ENCODE measurements around the gene BRCA2. TPM values are rescaled to one million over a fixed set of nuclear protein-coding genes. Genes with fewer than 3 reads are reported as not detected.

Gene BRCA2
- total RNA-seq, 1 experiment from 2014 or later: 21.6 TPM

DNA sequence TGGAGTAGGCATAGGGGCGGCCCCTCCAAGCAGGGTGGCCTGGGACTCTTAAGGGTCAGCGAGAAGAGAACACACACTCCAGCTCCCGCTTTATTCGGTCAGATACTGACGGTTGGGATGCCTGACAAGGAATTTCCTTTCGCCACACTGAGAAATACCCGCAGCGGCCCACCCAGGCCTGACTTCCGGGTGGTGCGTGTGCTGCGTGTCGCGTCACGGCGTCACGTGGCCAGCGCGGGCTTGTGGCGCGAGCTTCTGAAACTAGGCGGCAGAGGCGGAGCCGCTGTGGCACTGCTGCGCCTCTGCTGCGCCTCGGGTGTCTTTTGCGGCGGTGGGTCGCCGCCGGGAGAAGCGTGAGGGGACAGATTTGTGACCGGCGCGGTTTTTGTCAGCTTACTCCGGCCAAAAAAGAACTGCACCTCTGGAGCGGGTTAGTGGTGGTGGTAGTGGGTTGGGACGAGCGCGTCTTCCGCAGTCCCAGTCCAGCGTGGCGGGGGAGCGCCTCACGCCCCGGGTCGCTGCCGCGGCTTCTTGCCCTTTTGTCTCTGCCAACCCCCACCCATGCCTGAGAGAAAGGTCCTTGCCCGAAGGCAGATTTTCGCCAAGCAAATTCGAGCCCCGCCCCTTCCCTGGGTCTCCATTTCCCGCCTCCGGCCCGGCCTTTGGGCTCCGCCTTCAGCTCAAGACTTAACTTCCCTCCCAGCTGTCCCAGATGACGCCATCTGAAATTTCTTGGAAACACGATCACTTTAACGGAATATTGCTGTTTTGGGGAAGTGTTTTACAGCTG lies at the start of gene BRCA2, which contains the start of gene ZAR1L (continued):
- TF ChIP-seq, protein P1, sequence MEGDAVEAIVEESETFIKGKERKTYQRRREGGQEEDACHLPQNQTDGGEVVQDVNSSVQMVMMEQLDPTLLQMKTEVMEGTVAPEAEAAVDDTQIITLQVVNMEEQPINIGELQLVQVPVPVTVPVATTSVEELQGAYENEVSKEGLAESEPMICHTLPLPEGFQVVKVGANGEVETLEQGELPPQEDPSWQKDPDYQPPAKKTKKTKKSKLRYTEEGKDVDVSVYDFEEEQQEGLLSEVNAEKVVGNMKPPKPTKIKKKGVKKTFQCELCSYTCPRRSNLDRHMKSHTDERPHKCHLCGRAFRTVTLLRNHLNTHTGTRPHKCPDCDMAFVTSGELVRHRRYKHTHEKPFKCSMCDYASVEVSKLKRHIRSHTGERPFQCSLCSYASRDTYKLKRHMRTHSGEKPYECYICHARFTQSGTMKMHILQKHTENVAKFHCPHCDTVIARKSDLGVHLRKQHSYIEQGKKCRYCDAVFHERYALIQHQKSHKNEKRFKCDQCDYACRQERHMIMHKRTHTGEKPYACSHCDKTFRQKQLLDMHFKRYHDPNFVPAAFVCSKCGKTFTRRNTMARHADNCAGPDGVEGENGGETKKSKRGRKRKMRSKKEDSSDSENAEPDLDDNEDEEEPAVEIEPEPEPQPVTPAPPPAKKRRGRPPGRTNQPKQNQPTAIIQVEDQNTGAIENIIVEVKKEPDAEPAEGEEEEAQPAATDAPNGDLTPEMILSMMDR (IDR thresholded peaks at IDR 0.05): no peak
- TF ChIP-seq ZNF423 (CRISPR knock-in tag; IDR thresholded peaks at IDR 0.05): no peak
- no peak for TF ChIP-seq CREB1 (CRISPR knock-in tag; IDR thresholded peaks at IDR 0.05)
- no peak for TF ChIP-seq ZNF263 (CRISPR knock-in tag; IDR thresholded peaks at IDR 0.05; ENCODE audit: low read depth)
- TF ChIP-seq ESRRA (CRISPR knock-in tag; IDR thresholded peaks at IDR 0.05; ENCODE audit: borderline replicate concordance): 0 out of 2 replicates have a peak, but pooled peaks have one; percentile 23
- TF ChIP-seq RELA (CRISPR knock-in tag; IDR thresholded peaks at IDR 0.05; ENCODE audit: borderline replicate concordance): no peak
- no peak for TF ChIP-seq SOX15 (CRISPR knock-in tag; IDR thresholded peaks at IDR 0.05)
- no peak for TF ChIP-seq ZNF121 (CRISPR knock-in tag; IDR thresholded peaks at IDR 0.05)
- no peak for TF ChIP-seq KAT7 (CRISPR knock-in tag; IDR thresholded peaks at IDR 0.05; ENCODE audit: borderline replicate concordance)
- TF ChIP-seq CREM (CRISPR knock-in tag; IDR thresholded peaks at IDR 0.05): peak; percentile 85; the same call in 1 of the 2 replicates
- no peak for TF ChIP-seq SMAD3 (CRISPR knock-in tag; IDR thresholded peaks at IDR 0.05; ENCODE audit: borderline replicate concordance)
- TF ChIP-seq ZNF138 (CRISPR knock-in tag; conservative IDR thresholded peaks at IDR 0.05): 0 out of 2 replicates have a peak, but pooled peaks have one; percentile 40
- TF ChIP-seq GTF2I (CRISPR knock-in tag; conservative IDR thresholded peaks at IDR 0.05): no peak
- no peak for TF ChIP-seq ZNF317 (CRISPR knock-in tag; IDR thresholded peaks at IDR 0.05; ENCODE audit: borderline replicate concordance, low read depth)
- TF ChIP-seq NFATC4 (CRISPR knock-in tag; IDR thresholded peaks at IDR 0.05): no peak
- TF ChIP-seq, protein P2, sequence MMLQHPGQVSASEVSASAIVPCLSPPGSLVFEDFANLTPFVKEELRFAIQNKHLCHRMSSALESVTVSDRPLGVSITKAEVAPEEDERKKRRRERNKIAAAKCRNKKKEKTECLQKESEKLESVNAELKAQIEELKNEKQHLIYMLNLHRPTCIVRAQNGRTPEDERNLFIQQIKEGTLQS (CRISPR knock-in tag; conservative IDR thresholded peaks at IDR 0.05): no peak
- TF ChIP-seq, protein P3, sequence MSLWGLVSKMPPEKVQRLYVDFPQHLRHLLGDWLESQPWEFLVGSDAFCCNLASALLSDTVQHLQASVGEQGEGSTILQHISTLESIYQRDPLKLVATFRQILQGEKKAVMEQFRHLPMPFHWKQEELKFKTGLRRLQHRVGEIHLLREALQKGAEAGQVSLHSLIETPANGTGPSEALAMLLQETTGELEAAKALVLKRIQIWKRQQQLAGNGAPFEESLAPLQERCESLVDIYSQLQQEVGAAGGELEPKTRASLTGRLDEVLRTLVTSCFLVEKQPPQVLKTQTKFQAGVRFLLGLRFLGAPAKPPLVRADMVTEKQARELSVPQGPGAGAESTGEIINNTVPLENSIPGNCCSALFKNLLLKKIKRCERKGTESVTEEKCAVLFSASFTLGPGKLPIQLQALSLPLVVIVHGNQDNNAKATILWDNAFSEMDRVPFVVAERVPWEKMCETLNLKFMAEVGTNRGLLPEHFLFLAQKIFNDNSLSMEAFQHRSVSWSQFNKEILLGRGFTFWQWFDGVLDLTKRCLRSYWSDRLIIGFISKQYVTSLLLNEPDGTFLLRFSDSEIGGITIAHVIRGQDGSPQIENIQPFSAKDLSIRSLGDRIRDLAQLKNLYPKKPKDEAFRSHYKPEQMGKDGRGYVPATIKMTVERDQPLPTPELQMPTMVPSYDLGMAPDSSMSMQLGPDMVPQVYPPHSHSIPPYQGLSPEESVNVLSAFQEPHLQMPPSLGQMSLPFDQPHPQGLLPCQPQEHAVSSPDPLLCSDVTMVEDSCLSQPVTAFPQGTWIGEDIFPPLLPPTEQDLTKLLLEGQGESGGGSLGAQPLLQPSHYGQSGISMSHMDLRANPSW (CRISPR knock-in tag; conservative IDR thresholded peaks at IDR 0.05; ENCODE audit: low read depth): no peak
- TF ChIP-seq, protein P4, sequence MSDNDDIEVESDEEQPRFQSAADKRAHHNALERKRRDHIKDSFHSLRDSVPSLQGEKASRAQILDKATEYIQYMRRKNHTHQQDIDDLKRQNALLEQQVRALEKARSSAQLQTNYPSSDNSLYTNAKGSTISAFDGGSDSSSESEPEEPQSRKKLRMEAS (CRISPR knock-in tag; IDR thresholded peaks at IDR 0.05): peak; percentile 87
- TF ChIP-seq, protein P5, sequence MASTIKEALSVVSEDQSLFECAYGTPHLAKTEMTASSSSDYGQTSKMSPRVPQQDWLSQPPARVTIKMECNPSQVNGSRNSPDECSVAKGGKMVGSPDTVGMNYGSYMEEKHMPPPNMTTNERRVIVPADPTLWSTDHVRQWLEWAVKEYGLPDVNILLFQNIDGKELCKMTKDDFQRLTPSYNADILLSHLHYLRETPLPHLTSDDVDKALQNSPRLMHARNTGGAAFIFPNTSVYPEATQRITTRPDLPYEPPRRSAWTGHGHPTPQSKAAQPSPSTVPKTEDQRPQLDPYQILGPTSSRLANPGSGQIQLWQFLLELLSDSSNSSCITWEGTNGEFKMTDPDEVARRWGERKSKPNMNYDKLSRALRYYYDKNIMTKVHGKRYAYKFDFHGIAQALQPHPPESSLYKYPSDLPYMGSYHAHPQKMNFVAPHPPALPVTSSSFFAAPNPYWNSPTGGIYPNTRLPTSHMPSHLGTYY (CRISPR knock-in tag; IDR thresholded peaks at IDR 0.05): no peak
- TF ChIP-seq, protein P6, sequence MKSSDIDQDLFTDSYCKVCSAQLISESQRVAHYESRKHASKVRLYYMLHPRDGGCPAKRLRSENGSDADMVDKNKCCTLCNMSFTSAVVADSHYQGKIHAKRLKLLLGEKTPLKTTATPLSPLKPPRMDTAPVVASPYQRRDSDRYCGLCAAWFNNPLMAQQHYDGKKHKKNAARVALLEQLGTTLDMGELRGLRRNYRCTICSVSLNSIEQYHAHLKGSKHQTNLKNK (CRISPR knock-in tag; IDR thresholded peaks at IDR 0.05): no peak
- TF ChIP-seq SP1 (CRISPR knock-in tag; conservative IDR thresholded peaks at IDR 0.05): peak; percentile 50
- TF ChIP-seq GRHL2 (CRISPR knock-in tag; IDR thresholded peaks at IDR 0.05; ENCODE audit: insufficient replicate concordance, severe bottlenecking): no peak
- TF ChIP-seq FOXP1 (CRISPR knock-in tag; IDR thresholded peaks at IDR 0.05; ENCODE audit: borderline replicate concordance): no peak; the same call in none of the 2 replicates
- TF ChIP-seq, protein P7, sequence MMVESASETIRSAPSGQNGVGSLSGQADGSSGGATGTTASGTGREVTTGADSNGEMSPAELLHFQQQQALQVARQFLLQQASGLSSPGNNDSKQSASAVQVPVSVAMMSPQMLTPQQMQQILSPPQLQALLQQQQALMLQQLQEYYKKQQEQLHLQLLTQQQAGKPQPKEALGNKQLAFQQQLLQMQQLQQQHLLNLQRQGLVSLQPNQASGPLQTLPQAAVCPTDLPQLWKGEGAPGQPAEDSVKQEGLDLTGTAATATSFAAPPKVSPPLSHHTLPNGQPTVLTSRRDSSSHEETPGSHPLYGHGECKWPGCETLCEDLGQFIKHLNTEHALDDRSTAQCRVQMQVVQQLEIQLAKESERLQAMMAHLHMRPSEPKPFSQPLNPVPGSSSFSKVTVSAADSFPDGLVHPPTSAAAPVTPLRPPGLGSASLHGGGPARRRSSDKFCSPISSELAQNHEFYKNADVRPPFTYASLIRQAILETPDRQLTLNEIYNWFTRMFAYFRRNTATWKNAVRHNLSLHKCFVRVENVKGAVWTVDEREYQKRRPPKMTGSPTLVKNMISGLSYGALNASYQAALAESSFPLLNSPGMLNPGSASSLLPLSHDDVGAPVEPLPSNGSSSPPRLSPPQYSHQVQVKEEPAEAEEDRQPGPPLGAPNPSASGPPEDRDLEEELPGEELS (CRISPR knock-in tag; IDR thresholded peaks at IDR 0.05): peak; percentile 52; the same call in 1 of the 2 replicates
- TF ChIP-seq, protein P8, sequence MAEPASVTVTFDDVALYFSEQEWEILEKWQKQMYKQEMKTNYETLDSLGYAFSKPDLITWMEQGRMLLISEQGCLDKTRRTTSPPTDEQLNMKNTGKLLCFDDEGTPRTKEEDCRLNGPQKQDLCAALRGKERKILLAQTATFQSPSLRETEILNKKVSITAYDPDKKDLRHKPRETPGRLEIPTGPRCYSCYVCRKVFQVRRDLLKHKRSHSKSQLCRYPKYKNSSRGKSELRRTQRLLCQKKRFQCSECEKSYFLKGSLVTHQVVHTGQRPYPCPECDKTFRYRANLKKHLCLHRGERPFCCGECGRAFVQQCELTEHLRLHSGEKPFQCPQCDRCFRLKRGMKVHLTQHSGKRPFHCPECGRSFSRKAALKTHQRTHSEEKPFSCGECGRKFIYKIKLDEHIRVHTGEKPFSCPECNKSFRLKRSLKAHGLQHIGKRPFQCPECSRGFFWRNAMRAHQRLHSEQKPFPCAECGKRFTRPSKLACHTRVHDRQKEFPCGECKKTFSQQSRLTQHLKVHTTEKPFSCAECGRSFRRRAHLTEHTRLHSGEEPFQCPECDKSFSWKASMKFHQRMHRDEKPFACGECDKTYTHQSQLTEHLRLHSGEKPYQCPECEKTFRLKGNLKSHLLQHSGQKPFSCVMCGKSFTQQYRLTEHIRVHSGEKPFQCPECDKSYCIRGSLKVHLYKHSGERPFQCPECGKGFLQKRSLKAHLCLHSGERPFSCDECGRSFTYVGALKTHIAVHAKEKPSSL (CRISPR knock-in tag; conservative IDR thresholded peaks at IDR 0.05): no peak
- TF ChIP-seq ZNF232 (CRISPR knock-in tag; IDR thresholded peaks at IDR 0.05): 0 out of 2 replicates have a peak, but pooled peaks have one; percentile 62

All from WTC11 (cell line).